Activated B cell treated with CpG ODN at 0.5 μM for 24 hours (primary cell): ENCODE data around the gene FAM53B. TPM values are rescaled to one million over a fixed set of nuclear protein-coding genes. Genes with fewer than 3 reads are reported as not detected.

Source experiments
- ATAC-seq: fragments of 200-7000 bp; cut with Tn5 transposase; one replicate; pipeline ENCODE4 v1.10.0; 2021; ENCODE audit warnings: low read depth, mild to moderate bottlenecking, moderate library complexity
- CTCF ChIA-PET: fragments of 350-600 bp; sonication (Branson Sonifier 250); formaldehyde crosslinking; loops from one replicate; lab custom pipeline; 2021; ENCODE audit warnings: antibody characterized with exemption; lab: Charles Lee
- POLR2A ChIA-PET: fragments of 350-600 bp; sonication (Branson Sonifier 250); formaldehyde crosslinking; loops from one replicate; lab custom pipeline; 2021; ENCODE audit warnings: antibody characterized with exemption; lab: Charles Lee
- DNase-seq: peaks from one replicate; pipeline ENCODE4 v3.0.0; 2022
- H3K27ac Mint-ChIP-seq: one replicate; pipeline ENCODE4 v1.8.0; 2020; ENCODE audit warnings: mixed read lengths
- H3K27me3 Mint-ChIP-seq: one replicate; pipeline ENCODE4 v1.8.0; 2021; ENCODE audit warnings: mixed read lengths
- H3K36me3 Mint-ChIP-seq: one replicate; pipeline ENCODE4 v1.8.0; 2021; ENCODE audit warnings: low read depth, mixed read lengths
- H3K4me1 Mint-ChIP-seq: one replicate; pipeline ENCODE4 v1.8.0; 2021; ENCODE audit warnings: mixed read lengths
- H3K4me3 Mint-ChIP-seq: one replicate; pipeline ENCODE4 v1.8.0; 2020; ENCODE audit warnings: mild to moderate bottlenecking, mixed read lengths
- H3K9me3 Mint-ChIP-seq: one replicate; pipeline ENCODE4 v1.8.0; 2020; ENCODE audit warnings: mixed read lengths
- CTCF ChIP-seq: fragments of 200-600 bp; IDR thresholded peaks from one replicate; pipeline ENCODE4 v1.8.0; 2022; ENCODE audit warnings: antibody characterized with exemption, mild to moderate bottlenecking
- intact Hi-C: fragments of 100-400 bp; cut with micrococcal nuclease; formaldehyde crosslinking; loops from one replicate; pipeline ENCODE4 v1.15.1; 2024
- total RNA-seq: library from RNA; stranded (reverse); gene quantifications from 2 replicates; pipeline ENCODE4 v1.2.3, GENCODE V29; 2022

Gene FAM53B
- total RNA-seq, 1 donor from 2014 or later = 73.9 TPM

GRCh38 chr10:124728071-124728829 lies 15.9 kb downstream of the FAM53B start:
- Mint-ChIP-seq H3K27ac (peak overlapping the region; percentile 82), H3K9me3 (no peaks in the 10 kb centered on the region), H3K4me1 (peaks cover 99% of the 10 kb centered on the region), H3K36me3 (peaks cover 57% of the 10 kb centered on the region), H3K27me3 (no peaks in the 10 kb centered on the region), H3K4me3 (peak overlapping the region; percentile 72)
- ChIA-PET POLR2A (interaction anchor here (0.7 to 8.9 kb wide), 16 partner anchors 9 to 194 kb away, joined by 3 to 135 read pairs (median 6); no protein-coding TSS in a partner anchor), CTCF (interaction anchor here (1.1 to 4.4 kb wide), 6 partner anchors 9 to 189 kb away, joined by 3 to 33 read pairs (median 7); no protein-coding TSS in a partner anchor)
- DNase-seq (peak; percentile 23), ATAC-seq (peak; percentile 59)
- TF ChIP-seq CTCF = no peak
- intact Hi-C loops = loop anchor here (1.0 kb wide), 2 partner anchors 9 to 13 kb away; no protein-coding TSS in a partner anchor

- H3K27me3 Mint-ChIP-seq = no peaks in the 10 kb centered on the region
- ATAC-seq (no peak), DNase-seq (no peak)
- H3K36me3 Mint-ChIP-seq = peaks cover 58% of the 10 kb centered on the region
- ChIA-PET POLR2A (interaction anchor here (0.7 to 14.1 kb wide), 12 partner anchors 9 to 126 kb away, joined by 3 to 312 read pairs (median 9); no protein-coding TSS in a partner anchor), CTCF (interaction anchor here (1.1 to 4.4 kb wide), 3 partner anchors 9 to 14 kb away, joined by 6 to 33 read pairs (median 14); no protein-coding TSS in a partner anchor)
- H3K9me3 Mint-ChIP-seq = no peaks in the 10 kb centered on the region
- no peak for TF ChIP-seq CTCF
- H3K4me1 Mint-ChIP-seq = peaks cover 99% of the 10 kb centered on the region
- H3K4me3 Mint-ChIP-seq = peak overlapping the region; percentile 72
- intact Hi-C loops = no loop called here
- H3K27ac Mint-ChIP-seq = peak overlapping the region; percentile 82
Measured at GRCh38 chr10:124727361-124727960, 16.7 kb downstream of the FAM53B start.

GRCh38 chr10:124725791-124726190 lies 18.4 kb downstream of the FAM53B start:
- peak; percentile 2 for DNase-seq
- Mint-ChIP-seq H3K4me3 (no peak overlapping the region), H3K36me3 (peaks cover 55% of the 10 kb centered on the region), H3K4me1 (peaks cover 99% of the 10 kb centered on the region), H3K27me3 (no peaks in the 10 kb centered on the region), H3K27ac (peak overlapping the region; percentile 95), H3K9me3 (no peaks in the 10 kb centered on the region)
- intact Hi-C loops = no loop called here
- TF ChIP-seq CTCF = no peak
- no peak for ATAC-seq
- ChIA-PET POLR2A (interaction anchor here (0.9 to 14.1 kb wide), 5 partner anchors 7 to 190 kb away, joined by 3 to 312 read pairs (median 69); no protein-coding TSS in a partner anchor), CTCF (interaction anchor here (1.0 to 8.8 kb wide), 4 partner anchors 7 to 192 kb away, joined by 3 to 178 read pairs (median 12); no protein-coding TSS in a partner anchor)

GRCh38 chr10:124725171-124725631 lies 19.0 kb downstream of the FAM53B start:
- POLR2A ChIA-PET = interaction anchor here (0.8 to 14.1 kb wide), 11 partner anchors 8 to 190 kb away, joined by 3 to 312 read pairs (median 5); no protein-coding TSS in a partner anchor
- Mint-ChIP-seq H3K4me1 (peaks cover 99% of the 10 kb centered on the region), H3K9me3 (no peaks in the 10 kb centered on the region), H3K27me3 (no peaks in the 10 kb centered on the region), H3K4me3 (peak overlapping the region; percentile 50), H3K27ac (peak overlapping the region; percentile 95), H3K36me3 (peaks cover 52% of the 10 kb centered on the region)
- CTCF ChIA-PET = interaction anchor here (1.0 to 8.8 kb wide), 7 partner anchors 16 to 191 kb away, joined by 3 to 178 read pairs (median 3); no protein-coding TSS in a partner anchor
- DNase-seq (peak; percentile 14), ATAC-seq (no peak)
- no peak for TF ChIP-seq CTCF
- intact Hi-C loops = no loop called here
